ENCODE results near the gene MTA2. TPM values are rescaled to one million over a fixed set of nuclear protein-coding genes. Genes with fewer than 3 reads are reported as not detected.

MTA2 gene
- total RNA-seq, 1 experiment from 2014 or later = 120 TPM

GRCh38 chr11:62614275-62614674 is 12.6 kb upstream of the MTA2 start:
- H3K27ac ChIP-seq = peak overlapping the region; percentile 66
- H3K9me2 ChIP-seq (ENCODE audit: insufficient read depth) = no peaks in the 10 kb centered on the region
- H3K9me3 ChIP-seq (ENCODE audit: insufficient read depth, low read depth) = no peaks in the 10 kb centered on the region
- no peak overlapping the region for H2AFZ ChIP-seq
- peak overlapping the region; percentile 57 for H3K4me2 ChIP-seq
- H3K4me1 ChIP-seq (replicated peaks; ENCODE audit: insufficient read depth) = peaks cover 35% of the 10 kb centered on the region
- DNase-seq = peak; percentile 72 to 75
- peaks cover 47% of the 10 kb centered on the region for H3F3A ChIP-seq (ENCODE audit: insufficient read depth, low read depth)
- H3K36me3 ChIP-seq (ENCODE audit: low read depth) = peaks cover 6% of the 10 kb centered on the region; the same call in 1 of the 2 replicates
- no peaks in the 10 kb centered on the region for H4K20me1 ChIP-seq (ENCODE audit: insufficient read depth)
- CTCF ChIA-PET = interaction anchor here (0.6 kb wide), 1 partner anchor 239 kb away, joined by 4 read pairs; no protein-coding TSS in a partner anchor
- no peak overlapping the region for H3K4me3 ChIP-seq
- intact Hi-C loops (cut with micrococcal nuclease; ENCODE audit: unreplicated experiment) = loop anchor here (5.0 kb wide), 6 partner anchors 33 to 268 kb away; partner anchors contain the start of genes BSCL2, EEF1G, GANAB and GNG3
- H3K27me3 ChIP-seq (ENCODE audit: insufficient read depth, low read depth) = no peaks in the 10 kb centered on the region
- POLR2A ChIA-PET (ENCODE audit: unreplicated experiment) = no interaction called here
- BruUV-seq (replicated peaks) = no TSS peak
- TF ChIP-seq CTCF (conservative IDR thresholded peaks at IDR 0.05) (no peak), EZH2 (IDR thresholded peaks at IDR 0.05; ENCODE audit: low read depth) (no peak)
- peaks cover 18% of the 10 kb centered on the region for H3K79me2 ChIP-seq (ENCODE audit: low read depth)

GRCh38 chr11:62613291-62613778 is 11.7 kb upstream of the MTA2 start:
- Histone ChIP-seq H3K27ac (peak overlapping the region; percentile 66), H3K4me1 (replicated peaks; ENCODE audit: insufficient read depth) (peaks cover 35% of the 10 kb centered on the region), H4K20me1 (ENCODE audit: insufficient read depth) (no peaks in the 10 kb centered on the region), H3K79me2 (ENCODE audit: low read depth) (peaks cover 18% of the 10 kb centered on the region), H3F3A (ENCODE audit: insufficient read depth, low read depth) (peaks cover 47% of the 10 kb centered on the region), H3K4me2 (peak overlapping the region; percentile 88), H3K27me3 (ENCODE audit: insufficient read depth, low read depth) (no peaks in the 10 kb centered on the region), H3K9me2 (ENCODE audit: insufficient read depth) (no peaks in the 10 kb centered on the region), H3K4me3 (peak overlapping the region; percentile 85; the same call in 1 of the 2 replicates), H3K36me3 (ENCODE audit: low read depth) (peaks cover 6% of the 10 kb centered on the region; the same call in 1 of the 2 replicates), H3K9me3 (ENCODE audit: insufficient read depth, low read depth) (no peaks in the 10 kb centered on the region), H2AFZ (0 out of 2 replicates have a peak overlapping the region, but pooled peaks have one; percentile 30)
- no peak for DNase-seq
- CTCF ChIA-PET = interaction anchor here (0.7 kb wide), 1 partner anchor 12 kb away, joined by 3 read pairs; no protein-coding TSS in a partner anchor
- POLR2A ChIA-PET (ENCODE audit: unreplicated experiment) = interaction anchor here (1.0 kb wide), 1 partner anchor 8 kb away, joined by 3 read pairs; the partner anchor contains the start of gene B3GAT3
- intact Hi-C loops (cut with micrococcal nuclease; ENCODE audit: unreplicated experiment) = loop anchor here (5.0 kb wide), 6 partner anchors 34 to 269 kb away; partner anchors contain the start of genes BSCL2, EEF1G, GANAB and GNG3
- TF ChIP-seq EZH2 (IDR thresholded peaks at IDR 0.05; ENCODE audit: low read depth) (no peak), CTCF (conservative IDR thresholded peaks at IDR 0.05) (no peak)
- BruUV-seq (replicated peaks) = no TSS peak

GRCh38 chr11:62612366-62613290 is 11.0 kb upstream of the MTA2 start, which contains the start of the genes EML3 and ROM1:
TSS of gene EML3 (minus strand) at chr11:62612775. CDS start at chr11:62612457, 318 bp downstream.
TSS of gene ROM1 (plus strand) at chr11:62613257. CDS start at chr11:62613282, 25 bp downstream.
- peaks cover 18% of the 10 kb centered on the region for H3K79me2 ChIP-seq (ENCODE audit: low read depth)
- peaks cover 47% of the 10 kb centered on the region for H3F3A ChIP-seq (ENCODE audit: insufficient read depth, low read depth)
- peak within 1 kb of the TSS; percentile 88 for H3K4me2 ChIP-seq
- H3K4me3 ChIP-seq = peak within 1 kb of the TSS; percentile 85
- H3K36me3 ChIP-seq (ENCODE audit: low read depth) = peaks cover 9% of the 10 kb centered on the region; the same call in 1 of the 2 replicates
- BruUV-seq (replicated peaks) = no TSS peak
- peak; percentile 79 to 93 for DNase-seq
- intact Hi-C loops (cut with micrococcal nuclease; ENCODE audit: unreplicated experiment) = loop anchor here (1.0 to 5.0 kb wide), 7 partner anchors 21 to 270 kb away; partner anchors contain the start of genes BSCL2, EEF1G, GANAB and GNG3
- peak; percentile 87 for TF ChIP-seq CTCF (conservative IDR thresholded peaks at IDR 0.05)
- TF ChIP-seq EZH2 (IDR thresholded peaks at IDR 0.05; ENCODE audit: low read depth) = no peak
- H3K9me3 ChIP-seq (ENCODE audit: insufficient read depth, low read depth) = no peaks in the 10 kb centered on the region
- H3K4me1 ChIP-seq (replicated peaks; ENCODE audit: insufficient read depth) = peaks cover 35% of the 10 kb centered on the region
- POLR2A ChIA-PET (ENCODE audit: unreplicated experiment) = interaction anchor here (1.0 kb wide), 1 partner anchor 9 kb away, joined by 3 read pairs; the partner anchor contains the start of gene B3GAT3
- CTCF ChIA-PET = interaction anchor here (1.0 to 1.3 kb wide), 5 partner anchors 9 to 218 kb away, joined by 3 to 12 read pairs (median 4); partner anchors contain the start of genes MTA2 and ZBTB3
- peak within 1 kb of the TSS; percentile 87 for H2AFZ ChIP-seq
- peak within 1 kb of the TSS; percentile 66 for H3K27ac ChIP-seq
- H3K27me3 ChIP-seq (ENCODE audit: insufficient read depth, low read depth) = no peaks in the 10 kb centered on the region
- H3K9me2 ChIP-seq (ENCODE audit: insufficient read depth) = no peaks in the 10 kb centered on the region
- no peaks in the 10 kb centered on the region for H4K20me1 ChIP-seq (ENCODE audit: insufficient read depth)
